HG02840 (cell line): ENCODE measurements around the gene KLKB1.

Experiments used
- ATAC-seq: cut with Tn5 transposase; IDR thresholded peaks from one replicate; pipeline ENCODE4 v1.9.1; 2021; ENCODE audit warnings: mild to moderate bottlenecking, moderate library complexity, moderate number of reproducible peaks; ENCODE audit not compliant: unreplicated experiment, low FRiP score

Gene KLKB1

GRCh38 chr4:186227221-186227620, at the start of gene KLKB1:
Gene KLKB1, plus strand, starts transcription at chr4:186227507. Its CDS starts 689 bp downstream, at chr4:186228196.
- ATAC-seq, result no peak

DNA sequence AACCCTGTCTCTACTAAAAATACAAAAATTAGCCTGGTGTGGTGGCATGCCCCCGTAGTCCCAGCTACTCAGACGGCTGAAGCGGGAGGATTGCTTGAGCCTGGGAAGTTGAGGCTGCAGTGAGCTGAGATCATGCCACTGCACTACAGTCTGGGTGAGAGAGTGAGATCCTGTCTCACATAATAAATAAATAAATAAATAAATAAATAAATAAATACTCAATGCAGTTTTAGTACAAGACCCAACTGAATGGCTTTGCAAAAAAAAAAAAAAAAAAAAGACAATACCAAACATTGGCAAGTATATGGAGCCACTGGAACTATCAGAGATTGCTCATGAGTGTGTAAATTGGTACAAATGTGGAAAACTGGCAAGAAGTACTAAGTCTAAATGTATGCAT, 39.2 kb upstream of the KLKB1 start:
- no peak for ATAC-seq

GRCh38 chr4:186189656-186190055, 37.7 kb upstream of the KLKB1 start:
- no peak for ATAC-seq

GRCh38 chr4:186190581-186191199, 36.6 kb upstream of the KLKB1 start:
- peak; percentile 40 for ATAC-seq

DNA sequence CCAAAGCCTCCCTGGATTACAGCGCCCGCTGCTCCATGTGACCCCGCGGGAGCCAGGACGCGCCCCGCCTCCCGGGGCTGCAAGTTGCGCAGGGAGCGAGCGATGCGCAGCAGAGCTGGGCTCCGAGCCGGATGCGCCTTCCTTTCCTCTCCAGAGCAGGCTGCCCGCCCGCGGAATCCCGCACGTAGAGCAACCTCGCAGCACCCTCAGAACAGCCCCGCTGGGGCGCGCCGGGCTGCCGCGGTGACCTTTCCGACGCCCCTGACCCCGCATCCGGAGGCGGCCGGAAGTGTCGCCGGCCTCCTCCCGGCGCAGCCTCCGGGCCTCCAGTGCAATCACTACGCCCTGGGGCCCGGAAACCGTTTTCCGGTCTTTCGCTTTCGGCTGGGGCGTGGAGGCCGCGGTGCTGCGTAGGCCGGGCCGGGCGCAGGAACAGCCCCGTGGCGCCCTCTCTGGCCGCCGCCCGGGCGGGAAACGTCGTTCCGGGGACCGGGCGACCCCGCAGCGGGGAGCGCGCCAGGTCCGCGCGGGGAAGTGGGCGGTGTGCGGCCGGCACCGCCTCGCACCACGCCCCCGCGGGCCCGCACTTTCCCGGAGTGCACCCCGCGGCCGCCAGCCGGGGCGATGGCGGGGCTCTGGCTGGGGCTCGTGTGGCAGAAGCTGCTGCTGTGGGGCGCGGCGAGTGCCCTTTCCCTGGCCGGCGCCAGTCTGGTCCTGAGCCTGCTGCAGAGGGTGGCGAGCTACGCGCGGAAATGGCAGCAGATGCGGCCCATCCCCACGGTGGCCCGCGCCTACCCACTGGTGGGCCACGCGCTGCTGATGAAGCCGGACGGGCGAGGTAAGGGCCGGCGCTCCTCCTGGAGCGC, 35.9 kb upstream of the KLKB1 start, which contains the start of gene CYP4V2:
CYP4V2 (plus strand) TSS at position 368 of the 866 bp plus-strand sequence; CDS start at position 625, 257 bp downstream.
- peak; percentile 86 for ATAC-seq

DNA sequence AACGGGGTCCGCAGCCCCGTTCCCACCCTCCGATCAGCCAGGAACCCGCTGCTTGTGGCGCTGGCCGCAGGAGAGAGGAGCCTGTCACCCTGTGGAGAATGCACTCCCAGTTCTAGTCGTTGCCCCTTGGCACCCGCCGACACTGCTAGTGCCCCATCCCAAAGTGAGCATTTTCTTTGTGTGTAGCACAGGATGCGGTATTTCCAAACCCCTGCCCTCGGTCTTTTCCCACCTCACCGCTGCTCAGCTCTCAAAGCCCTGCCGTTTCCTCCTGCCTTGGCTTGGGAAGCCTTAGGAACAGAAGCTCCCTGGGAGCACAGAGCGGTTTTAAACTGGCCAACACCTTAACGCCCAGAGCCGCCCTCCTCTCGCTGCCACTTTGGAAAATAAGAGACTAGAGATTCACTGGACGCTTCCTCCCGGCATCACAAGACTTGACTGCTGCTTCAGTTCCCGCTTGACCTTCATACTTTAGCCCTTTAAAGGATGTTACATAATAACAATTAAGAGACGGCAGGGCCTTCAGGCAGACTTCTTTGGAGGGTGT, 35.2 kb upstream of the KLKB1 start:
- ATAC-seq, result no peak

DNA sequence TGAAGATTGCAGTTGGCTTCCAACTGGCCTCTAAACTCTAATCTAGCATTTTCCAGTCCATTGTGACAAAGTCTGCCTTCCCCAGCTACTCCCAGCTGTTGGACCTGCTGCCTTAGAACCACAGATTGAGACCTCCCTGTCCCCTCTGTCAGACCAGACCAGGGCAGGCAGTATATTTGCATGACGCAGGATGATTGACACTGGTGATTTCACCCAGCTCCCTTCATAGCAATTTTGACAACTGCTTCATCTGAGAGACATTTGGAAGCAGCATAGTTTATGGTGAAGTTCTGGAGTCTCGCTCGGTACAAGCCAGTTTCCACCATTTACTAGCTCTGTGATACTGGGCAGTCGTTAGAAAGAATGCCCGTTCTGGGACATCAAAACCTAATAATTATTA, 33.5 kb upstream of the KLKB1 start:
- no peak for ATAC-seq

- no peak for ATAC-seq
Measured at GRCh38 chr4:186196063-186196462, 31.2 kb upstream of the KLKB1 start.

- no peak for ATAC-seq
Measured at GRCh38 chr4:186200516-186200915, 26.8 kb upstream of the KLKB1 start.

- ATAC-seq, result no peak
Measured at GRCh38 chr4:186201010-186201409, 26.3 kb upstream of the KLKB1 start.

- peak; percentile 87 for ATAC-seq
Measured at GRCh38 chr4:186201535-186202230, 25.6 kb upstream of the KLKB1 start.

DNA sequence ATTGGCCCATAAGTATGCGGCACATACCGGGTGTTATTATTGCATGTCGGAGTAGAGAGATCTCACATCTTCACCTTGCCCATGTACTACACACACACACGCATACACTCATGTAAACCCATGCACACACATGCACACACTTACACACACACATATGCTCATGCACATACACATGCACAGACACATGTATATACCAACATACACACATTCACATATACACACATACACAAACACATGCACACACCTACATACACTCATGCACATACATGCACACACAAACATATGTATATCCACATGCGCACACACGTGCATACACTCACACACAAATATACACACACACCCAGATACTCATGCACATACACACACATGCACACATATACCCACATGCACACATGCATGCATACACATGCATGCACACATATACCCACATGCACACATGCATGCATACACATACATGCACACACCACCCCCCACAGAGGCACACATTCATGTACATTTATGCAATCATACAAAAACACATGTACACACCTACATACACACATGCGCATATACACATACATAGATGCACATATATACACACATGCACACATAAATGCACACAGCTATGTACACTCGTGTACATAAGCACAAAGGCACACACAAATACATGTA, 24.7 kb upstream of the KLKB1 start:
- ATAC-seq, result no peak

DNA sequence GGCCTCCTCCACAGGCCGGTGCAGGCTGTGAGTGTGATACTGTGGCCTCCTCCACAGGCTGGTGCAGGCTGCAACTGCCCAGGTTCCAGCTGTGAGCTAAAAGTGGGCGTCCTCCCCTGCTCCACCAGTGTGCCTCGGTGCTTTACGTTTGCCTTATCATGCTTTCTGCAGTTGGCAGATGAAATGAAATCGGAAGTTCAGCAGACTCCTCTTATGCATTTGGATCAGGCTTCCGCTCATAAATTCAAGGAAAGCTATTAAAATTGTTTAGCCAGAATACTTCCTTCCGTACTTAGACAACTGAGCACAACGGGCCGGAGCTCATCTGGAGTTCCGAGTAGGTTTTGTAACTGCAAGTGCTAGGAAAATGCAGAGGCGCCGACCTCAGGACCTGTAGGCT, 23.9 kb upstream of the KLKB1 start:
- no peak for ATAC-seq

DNA sequence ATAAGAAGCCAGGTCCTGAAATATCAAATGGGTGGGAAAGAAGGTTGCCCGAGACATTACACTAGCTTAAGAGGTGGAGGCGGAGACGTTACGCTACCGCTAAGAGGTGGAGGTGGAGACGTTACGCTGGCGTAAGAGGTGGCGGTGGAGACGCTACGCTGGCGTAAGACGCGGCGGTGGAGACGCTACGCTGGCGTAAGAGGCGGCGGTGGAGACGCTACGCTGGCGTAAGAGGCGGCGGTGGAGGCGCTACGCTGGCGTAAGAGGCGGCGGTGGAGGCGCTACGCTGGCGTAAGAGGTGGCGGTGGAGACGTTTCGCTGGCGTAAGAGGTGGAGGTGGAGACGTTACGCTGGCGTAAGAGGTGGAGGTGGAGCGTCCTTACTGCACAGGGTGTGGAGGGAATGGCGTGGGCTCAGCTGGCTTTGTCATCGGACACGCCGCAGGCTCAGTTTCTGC, 23.2 kb upstream of the KLKB1 start:
- ATAC-seq, result no peak

- no peak for ATAC-seq
Measured at GRCh38 chr4:186204686-186205085, 22.6 kb upstream of the KLKB1 start.

DNA sequence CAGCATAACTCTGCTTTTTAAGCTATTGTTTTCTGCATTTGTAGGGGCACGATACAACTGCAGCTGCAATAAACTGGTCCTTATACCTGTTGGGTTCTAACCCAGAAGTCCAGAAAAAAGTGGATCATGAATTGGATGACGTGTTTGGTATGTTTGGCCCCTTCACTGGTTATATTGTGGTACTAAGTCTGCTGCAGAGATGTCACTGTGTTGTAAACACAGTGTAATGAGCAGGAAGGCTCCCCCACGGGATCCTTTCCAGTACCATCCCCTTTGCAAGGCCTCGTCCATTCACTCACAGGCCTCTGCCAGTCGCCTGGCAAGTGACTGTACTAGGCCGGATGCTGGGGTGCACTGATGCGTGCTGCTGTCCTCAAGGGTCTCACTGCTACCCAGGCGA, 22.2 kb upstream of the KLKB1 start:
- no peak for ATAC-seq

DNA sequence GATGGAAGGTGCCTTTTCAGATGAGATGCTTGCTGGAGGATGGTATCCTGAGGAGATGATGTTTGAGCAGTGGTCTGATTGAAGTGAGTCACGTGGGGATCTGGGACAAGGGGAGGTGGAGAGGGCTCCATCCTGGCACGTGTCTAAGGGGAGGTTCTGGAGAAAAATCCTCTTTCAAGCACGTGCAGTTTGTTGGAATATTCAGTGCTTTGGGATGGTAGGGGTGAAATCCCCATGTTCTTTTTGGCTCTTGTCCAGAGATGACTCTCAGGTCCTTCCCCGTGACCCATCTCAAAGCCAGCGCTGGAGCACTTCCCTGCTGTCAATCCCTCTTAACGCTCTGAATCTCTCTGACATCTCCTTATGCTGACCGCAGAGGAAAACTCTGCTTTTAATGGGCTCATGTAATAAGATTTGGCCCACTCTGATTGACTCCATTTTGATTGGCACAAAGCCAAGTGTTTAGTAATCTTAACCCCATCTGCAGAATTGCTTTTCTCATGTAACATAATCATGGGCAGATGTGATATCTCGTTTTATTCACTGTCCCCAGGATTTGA, 10.8 kb upstream of the KLKB1 start:
- no peak for ATAC-seq

DNA sequence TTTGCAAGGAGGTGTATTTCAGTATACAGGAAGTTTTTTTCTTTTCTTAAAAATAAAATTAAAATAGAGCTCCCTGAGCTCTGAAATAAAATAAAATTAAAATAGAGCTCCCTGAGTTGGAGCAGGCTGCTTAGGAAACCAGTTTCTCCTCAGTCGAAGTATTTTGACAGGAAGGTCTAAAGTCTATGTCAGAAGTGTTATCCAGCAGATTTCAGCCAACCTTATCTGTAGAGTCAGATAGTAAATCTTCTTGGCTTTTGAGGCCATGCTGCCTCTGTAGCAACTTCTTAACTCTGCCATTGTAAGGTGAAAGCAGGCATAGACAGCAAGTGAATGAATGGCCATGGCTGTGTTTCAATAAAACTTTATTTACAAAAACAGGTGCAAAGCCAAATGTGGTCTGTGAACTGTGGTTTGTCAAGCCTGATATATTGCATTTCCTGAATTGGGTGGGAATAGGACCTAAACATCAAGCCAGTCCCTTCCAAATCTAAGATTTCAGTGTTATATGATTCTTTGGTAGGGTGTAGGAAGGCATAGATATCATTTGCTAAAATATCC, 9.5 kb upstream of the KLKB1 start:
- no peak for ATAC-seq

- ATAC-seq, result no peak
Measured at GRCh38 chr4:186221624-186222023, 5.7 kb upstream of the KLKB1 start.

GRCh38 chr4:186225848-186226247, 1.5 kb upstream of the KLKB1 start:
- ATAC-seq, result no peak
